Hematopoietic multipotent progenitor cell (in vitro differentiated cells): ENCODE measurements around the gene PPIP5K2. TPM values are rescaled to one million over a fixed set of nuclear protein-coding genes. Genes with fewer than 3 reads are reported as not detected.
A peak's percentile ranks its signal among the peaks of the same experiment; 100 is the strongest.

Experiments
- DNase-seq, 3 donors: peaks; one replicate each; pipeline ENCODE4 v3.0.0-alpha.2; 2011 to 2015; ENCODE audit warnings: low read depth in 2 of 3, low spot score in 2 of 3
- total RNA-seq: library from RNA; depleted of rRNA; stranded (reverse); fragments of >200 nt; gene quantifications from one replicate; pipeline ENCODE4 v1.2.3, GENCODE V29; 2012

PPIP5K2 gene
- total RNA-seq, 1 donor = 36.1 TPM

- no peak for DNase-seq
Observed at GRCh38 chr5:103235891-103236290, 115.8 kb downstream of the PPIP5K2 start.

GRCh38 chr5:103237778-103238177 is 117.7 kb downstream of the PPIP5K2 start:
- DNase-seq = no peak

GRCh38 chr5:103243665-103244064 is 123.6 kb downstream of the PPIP5K2 start:
- DNase-seq = no peak

GRCh38 chr5:103244398-103244797 is 124.3 kb downstream of the PPIP5K2 start:
- no peak for DNase-seq

GRCh38 chr5:103245761-103246160 is 125.7 kb downstream of the PPIP5K2 start:
- no peak for DNase-seq

- no peak for DNase-seq
Observed at GRCh38 chr5:103247118-103247517, 127.0 kb downstream of the PPIP5K2 start.

GRCh38 chr5:103249068-103249467 is 129.0 kb downstream of the PPIP5K2 start:
- DNase-seq = no peak

- DNase-seq = no peak
Observed at GRCh38 chr5:103254921-103255320, 134.8 kb downstream of the PPIP5K2 start.

- DNase-seq = no peak
Observed at GRCh38 chr5:103255691-103256090, 135.6 kb downstream of the PPIP5K2 start.

GRCh38 chr5:103256178-103256577 is 136.1 kb downstream of the PPIP5K2 start:
- no peak for DNase-seq

- DNase-seq = peak; percentile 87 to 99 (median 99)
Observed at GRCh38 chr5:103258368-103258956, 138.4 kb downstream of the PPIP5K2 start, which contains the start of gene MACIR. Gene MACIR, plus strand, starts transcription at chr5:103258763. Its CDS starts 17,157 bp downstream, at chr5:103275920.

GRCh38 chr5:103258957-103259704 is 139.0 kb downstream of the PPIP5K2 start:
- DNase-seq = peak; percentile 50 to 81 (median 78)

GRCh38 chr5:103259705-103260355 is 139.7 kb downstream of the PPIP5K2 start:
- DNase-seq = peak in 1 of 3 donors; percentile 42

GRCh38 chr5:103260951-103261350 is 140.8 kb downstream of the PPIP5K2 start:
- no peak for DNase-seq

Other genes with a start within 250 kb of the PPIP5K2 start
- 1.1 TPM for gene GIN1, start 163 bp upstream of the PPIP5K2 start, total RNA-seq
- gene MACIR, start 138.5 kb downstream of the PPIP5K2 start, total RNA-seq = 11.3 TPM